Ishikawa (cell line): ENCODE data around the gene P2RX6.

Experiments
- RAD21 ChIP-seq: IDR thresholded peaks from 2 replicates; pipeline ENCODE4 v1.6.1; 2012; ENCODE audit warnings: low read depth
- REST ChIP-seq: IDR thresholded peaks from 2 replicates; pipeline ENCODE4 v1.6.1; 2012; ENCODE audit warnings: low read depth, mild to moderate bottlenecking
- TAF1 ChIP-seq: IDR thresholded peaks from 2 replicates; pipeline ENCODE4 v1.6.1; 2012; ENCODE audit warnings: low read depth, mild to moderate bottlenecking

DNA sequence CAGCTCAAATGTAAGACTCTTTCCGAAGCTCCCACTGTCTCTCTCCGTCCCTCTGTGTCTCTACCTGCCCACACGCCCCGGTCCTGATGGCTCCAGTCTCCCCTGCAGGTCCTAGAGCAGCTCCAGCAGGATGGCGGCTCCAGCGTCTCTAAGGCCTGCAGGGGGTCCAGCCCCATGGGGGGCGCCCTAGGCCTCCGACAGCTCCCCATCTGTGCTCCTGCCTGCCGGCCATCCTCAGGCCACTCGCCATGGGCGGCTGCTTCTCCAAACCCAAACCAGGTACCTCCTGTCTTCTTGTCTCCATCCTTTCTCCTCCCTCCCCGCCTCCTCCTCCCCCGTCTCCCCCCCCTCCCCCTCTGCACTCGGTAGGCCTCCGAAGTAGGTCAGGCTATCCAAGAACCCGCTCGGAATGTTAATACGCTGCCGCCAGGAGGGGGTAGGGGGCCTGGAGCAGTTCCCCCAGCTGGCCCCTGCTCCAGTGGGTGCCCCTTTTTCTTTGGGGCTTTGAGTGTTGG, 47.2 kb upstream of the P2RX6 start:
- no peak for TF ChIP-seq RAD21
- no peak for TF ChIP-seq TAF1
- TF ChIP-seq REST: no peak
